T-helper 17 cell (primary cell): ENCODE results near the gene PANK2. TPM values are rescaled to one million over a fixed set of nuclear protein-coding genes. Genes with fewer than 3 reads are reported as not detected.
A peak's percentile ranks its signal among the peaks of the same experiment; 100 is the strongest.

Experiments used
- ATAC-seq: fragments of 150-1000 bp; cut with Tn5 transposase; 2 replicates; pipeline ENCODE4 v1.10.0; 2021; ENCODE audit warnings: mild to moderate bottlenecking, moderate library complexity
- DNase-seq, 3 donors: peaks; one replicate each; pipeline versions ENCODE4 v3.0.0 to v3.0.0-alpha.2; 2020 to 2021
- H3K9me3 ChIP-seq: one replicate; pipeline ENCODE4 v1.7.0; 2013; ENCODE audit warnings: low read length, mild to moderate bottlenecking; ENCODE audit not compliant: control insufficient read depth, poor library complexity, severe bottlenecking
- H3K27ac Mint-ChIP-seq: one replicate; pipeline ENCODE4 v1.8.0; 2022; ENCODE audit warnings: mild to moderate bottlenecking, moderate library complexity, mixed read lengths
- H3K27me3 Mint-ChIP-seq: one replicate; pipeline ENCODE4 v1.8.0; 2022; ENCODE audit warnings: mixed read lengths
- H3K36me3 Mint-ChIP-seq: one replicate; pipeline ENCODE4 v1.8.0; 2022; ENCODE audit warnings: low read depth, mixed read lengths
- H3K4me1 Mint-ChIP-seq: one replicate; pipeline ENCODE4 v1.8.0; 2022; ENCODE audit warnings: mild to moderate bottlenecking, mixed read lengths
- H3K4me3 Mint-ChIP-seq: one replicate; pipeline ENCODE4 v1.8.0; 2022; ENCODE audit warnings: mild to moderate bottlenecking, moderate library complexity, mixed read lengths
- total RNA-seq, 4 donors: library from RNA in 2 of 4; stranded (reverse) in 2 of 4; gene quantifications; one replicate each; pipeline ENCODE4 v1.2.3 and lab custom pipeline; 2022 to 2026

PANK2 gene
- total RNA-seq, 2 donors from 2014 or later, result 47.2 to 53.0 TPM

DNA sequence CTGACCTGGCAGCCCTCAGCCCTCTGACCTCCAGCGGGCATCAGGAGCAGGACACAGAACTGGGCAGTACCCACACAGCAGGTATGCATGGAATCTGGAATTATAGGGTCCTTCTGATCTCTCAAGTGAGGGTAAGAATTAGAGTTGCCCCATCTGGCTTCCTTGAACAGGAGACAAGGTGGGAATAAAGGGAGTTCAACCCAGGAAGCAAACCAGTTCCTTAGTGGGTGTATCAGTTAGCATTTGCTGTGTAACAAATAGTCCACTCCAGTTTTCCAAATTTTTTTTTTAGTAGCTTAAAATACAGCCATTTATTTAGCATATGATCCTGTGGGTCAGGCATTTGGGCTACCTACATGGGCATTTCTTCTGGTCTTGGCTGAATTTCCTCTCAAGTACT is 26.9 kb upstream of the PANK2 start:
- DNase-seq (no peak), ATAC-seq (no peak)
- Mint-ChIP-seq H3K36me3 (peaks cover 13% of the 10 kb centered on the region), H3K27me3 (no peaks in the 10 kb centered on the region), H3K27ac (peak overlapping the region; percentile 16), H3K4me3 (no peak overlapping the region), H3K4me1 (peaks cover 4% of the 10 kb centered on the region)
- no peaks in the 10 kb centered on the region for H3K9me3 ChIP-seq

- Mint-ChIP-seq H3K27me3 (no peaks in the 10 kb centered on the region), H3K4me3 (no peak overlapping the region), H3K4me1 (peaks cover 4% of the 10 kb centered on the region), H3K27ac (peak overlapping the region; percentile 39), H3K36me3 (peaks cover 10% of the 10 kb centered on the region)
- ATAC-seq, result no peak
- DNase-seq, result no peak
- no peaks in the 10 kb centered on the region for H3K9me3 ChIP-seq
These were observed 25.9 kb upstream of the PANK2 start for GRCh38 chr20:3863317-3863716.

GRCh38 chr20:3864518-3864917 is 24.7 kb upstream of the PANK2 start:
- peaks cover 10% of the 10 kb centered on the region for H3K36me3 Mint-ChIP-seq

GRCh38 chr20:3865152-3865886 is 23.9 kb upstream of the PANK2 start:
- H3K9me3 ChIP-seq, result no peaks in the 10 kb centered on the region
- Mint-ChIP-seq H3K4me3 (no peak overlapping the region), H3K27ac (peak overlapping the region; percentile 43), H3K4me1 (peaks cover 4% of the 10 kb centered on the region), H3K36me3 (peaks cover 10% of the 10 kb centered on the region), H3K27me3 (no peaks in the 10 kb centered on the region)
- ATAC-seq (no peak), DNase-seq (no peak)

More at GRCh38 chr20:3864518-3864917, 24.7 kb upstream of the PANK2 start:
- Mint-ChIP-seq H3K27ac (peak overlapping the region; percentile 43), H3K4me3 (no peak overlapping the region), H3K27me3 (no peaks in the 10 kb centered on the region), H3K4me1 (peaks cover 4% of the 10 kb centered on the region)
- DNase-seq, result no peak
- ATAC-seq, result no peak
- no peaks in the 10 kb centered on the region for H3K9me3 ChIP-seq

DNA sequence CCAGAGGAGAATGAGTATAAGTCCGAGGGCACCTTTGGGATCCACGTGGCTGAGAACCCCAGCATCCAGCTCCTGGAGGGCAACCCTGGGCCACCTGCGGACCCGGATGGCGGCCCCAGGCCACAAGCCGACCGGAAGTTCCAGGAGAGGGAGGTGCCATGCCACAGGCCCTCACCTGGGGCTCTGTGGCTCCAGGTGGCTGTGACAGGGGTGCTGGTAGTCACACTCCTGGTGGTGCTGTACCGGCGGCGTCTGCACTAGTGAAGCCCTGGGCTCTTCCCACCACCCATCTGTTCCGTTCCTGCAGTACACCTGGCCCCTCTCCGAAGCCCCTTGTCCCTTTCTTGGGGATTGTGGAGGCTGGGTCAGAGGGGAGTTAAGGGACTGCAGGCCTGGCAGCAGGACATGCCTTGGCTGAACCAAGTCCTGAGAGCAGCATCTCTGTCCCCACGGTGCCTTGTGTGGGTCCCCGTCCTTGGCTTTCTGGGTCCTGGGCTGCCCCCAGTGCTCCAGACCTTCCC is 23.2 kb upstream of the PANK2 start:
- Mint-ChIP-seq H3K4me1 (peaks cover 4% of the 10 kb centered on the region), H3K27ac (no peak overlapping the region), H3K36me3 (peaks cover 10% of the 10 kb centered on the region)

DNA sequence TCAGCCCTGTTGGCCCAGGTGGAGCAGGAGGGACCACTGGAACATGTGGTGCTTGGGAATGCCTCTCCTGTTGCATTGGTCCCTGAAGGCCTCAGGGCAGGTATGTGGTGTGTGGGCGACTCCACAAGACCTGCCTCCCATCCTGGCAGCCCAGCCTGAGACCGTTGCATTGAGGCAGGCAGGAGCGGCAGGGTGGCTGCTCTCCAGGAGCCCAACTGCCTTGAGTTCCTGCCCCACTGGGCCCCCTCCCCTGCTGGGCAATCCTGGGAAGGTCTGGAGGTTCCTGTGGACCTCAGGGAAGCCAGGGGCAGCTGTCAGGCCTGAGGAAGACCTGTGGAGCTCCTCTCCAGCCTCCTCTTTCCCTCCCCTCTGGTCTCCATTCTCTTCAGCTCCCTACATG is 22.7 kb upstream of the PANK2 start:
- H3K9me3 ChIP-seq, result no peaks in the 10 kb centered on the region
- H3K4me1 Mint-ChIP-seq, result peaks cover 2% of the 10 kb centered on the region
- H3K36me3 Mint-ChIP-seq, result peaks cover 7% of the 10 kb centered on the region
- ATAC-seq, result no peak
- no peaks in the 10 kb centered on the region for H3K27me3 Mint-ChIP-seq
- no peak for DNase-seq
- no peak overlapping the region for H3K4me3 Mint-ChIP-seq
- H3K27ac Mint-ChIP-seq, result peak overlapping the region; percentile 37

More for the DNA sequence above, 23.2 kb upstream of the PANK2 start:
- no peak for DNase-seq
- Mint-ChIP-seq H3K4me3 (no peak overlapping the region), H3K27me3 (no peaks in the 10 kb centered on the region)
- no peaks in the 10 kb centered on the region for H3K9me3 ChIP-seq
- ATAC-seq, result no peak

DNA sequence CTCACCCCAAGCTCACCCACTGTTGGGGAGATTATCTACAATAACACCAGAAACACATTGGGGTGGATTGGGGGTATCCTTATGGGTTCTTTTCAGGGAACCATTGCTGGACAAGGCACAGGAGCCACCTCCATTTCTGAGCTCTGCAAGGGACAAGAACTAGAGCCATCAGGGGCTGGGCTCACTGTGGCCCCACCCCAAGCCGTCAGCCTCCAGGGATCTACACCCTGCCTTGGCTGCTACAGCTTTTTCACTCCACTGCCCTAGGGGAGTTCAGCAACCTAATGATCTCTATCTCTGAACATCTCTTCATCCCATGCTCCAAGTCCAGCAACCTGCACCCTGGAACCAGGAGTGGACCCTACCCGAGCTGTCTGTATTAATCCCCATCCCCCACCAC is 21.4 kb upstream of the PANK2 start:
- ATAC-seq, result no peak
- Mint-ChIP-seq H3K4me3 (no peak overlapping the region), H3K4me1 (peaks cover 2% of the 10 kb centered on the region), H3K36me3 (peaks cover 4% of the 10 kb centered on the region), H3K27me3 (no peaks in the 10 kb centered on the region), H3K27ac (peak overlapping the region; percentile 21)
- H3K9me3 ChIP-seq, result no peaks in the 10 kb centered on the region
- DNase-seq, result no peak

DNA sequence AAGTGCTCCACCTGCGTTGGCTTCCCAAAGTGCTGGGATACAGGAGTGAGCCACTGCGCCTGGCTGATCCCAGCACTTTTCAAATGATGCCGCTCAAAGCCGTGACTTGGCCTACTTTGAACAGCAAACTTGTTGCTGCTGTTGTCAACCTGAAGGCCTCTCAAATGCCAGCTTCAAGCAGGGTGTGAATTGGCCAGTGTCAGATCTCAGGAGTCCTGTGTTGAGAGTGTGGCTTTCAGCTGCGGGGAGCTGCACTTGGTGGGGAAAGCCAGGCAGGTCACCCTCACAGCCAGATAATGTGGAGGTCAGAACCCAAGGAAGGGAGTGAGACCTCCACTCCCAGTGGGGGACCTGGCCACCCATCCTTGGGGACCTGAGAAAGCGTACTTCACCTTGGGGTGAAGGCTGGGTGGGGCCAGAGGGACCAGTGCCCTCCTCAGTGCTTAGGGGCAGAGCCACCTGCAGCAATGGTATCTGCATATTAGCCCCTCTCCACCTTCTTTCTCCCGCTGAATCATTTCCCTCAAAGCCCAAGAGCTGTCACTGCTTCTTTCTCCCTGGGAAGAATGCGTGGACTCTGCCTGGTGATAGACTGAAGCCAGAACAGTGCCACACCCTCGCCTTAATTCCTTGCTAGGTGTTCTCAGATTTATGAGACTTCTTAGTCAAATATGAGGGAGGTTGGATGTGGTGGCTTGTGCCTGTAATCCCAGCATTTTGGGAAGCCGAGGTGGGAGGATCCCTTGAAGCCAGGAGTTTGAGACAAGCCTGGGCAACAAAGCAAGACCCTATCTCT is 19.1 kb upstream of the PANK2 start:
- H3K36me3 Mint-ChIP-seq, result no peaks in the 10 kb centered on the region
- H3K27me3 Mint-ChIP-seq, result no peaks in the 10 kb centered on the region
- peaks cover 6% of the 10 kb centered on the region for H3K4me1 Mint-ChIP-seq
- DNase-seq (no peak), ATAC-seq (no peak)
- no peak overlapping the region for H3K27ac Mint-ChIP-seq
- no peaks in the 10 kb centered on the region for H3K9me3 ChIP-seq
- H3K4me3 Mint-ChIP-seq, result no peak overlapping the region

DNA sequence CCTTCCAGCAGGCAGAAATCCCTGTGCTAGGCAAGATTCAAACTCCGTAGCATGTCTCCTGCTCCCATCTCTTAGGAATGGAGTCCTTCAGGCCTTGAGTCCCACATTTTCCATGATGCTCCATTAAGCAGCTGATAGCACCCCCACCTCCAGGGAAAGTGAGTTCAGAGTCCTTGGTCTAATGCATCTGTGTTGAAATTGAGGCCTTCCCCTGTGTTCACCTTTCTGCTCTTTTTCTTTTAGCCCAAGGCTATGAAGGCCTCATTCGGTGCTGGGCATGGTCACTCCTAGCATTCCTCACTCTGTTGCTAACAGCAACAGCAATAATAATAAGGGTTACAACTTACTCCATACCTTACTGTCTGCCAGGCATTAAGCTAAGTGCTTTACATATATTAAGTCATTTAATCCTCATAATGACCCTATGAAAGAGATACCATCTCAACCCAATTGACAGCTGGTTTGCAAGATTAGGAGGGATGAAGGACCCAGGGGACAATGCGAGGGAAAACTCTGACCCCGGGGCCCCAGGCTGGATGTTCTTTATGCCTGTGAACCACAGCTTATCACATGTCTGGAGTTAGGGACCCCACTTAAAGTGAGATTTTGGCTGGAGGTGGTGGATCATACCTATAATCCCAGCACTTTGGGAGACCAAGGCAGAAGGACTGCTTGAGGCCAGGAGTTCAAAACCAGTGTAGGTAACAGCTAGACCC is 17.5 kb upstream of the PANK2 start:
- ATAC-seq, result no peak

DNA sequence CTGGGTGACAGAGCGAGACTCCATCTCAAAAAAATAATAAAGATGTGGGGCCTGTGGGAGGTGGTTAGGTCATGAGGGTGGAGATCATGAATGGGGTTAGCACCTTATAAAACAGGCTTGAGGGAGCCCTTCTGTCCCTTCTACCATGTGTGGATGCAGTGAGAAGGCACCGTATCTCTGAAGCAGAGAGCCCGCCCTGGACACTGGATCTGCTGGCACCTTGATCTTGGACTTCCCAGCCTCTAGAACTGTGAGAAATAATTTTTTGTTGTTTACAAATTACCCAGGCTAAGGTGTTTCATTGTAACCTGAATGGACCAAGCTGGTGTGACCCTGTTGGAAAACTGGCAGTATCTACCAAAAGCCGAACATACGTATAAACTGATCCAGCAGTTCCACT is 15.7 kb upstream of the PANK2 start:
- H3K4me3 Mint-ChIP-seq, result no peak overlapping the region
- ATAC-seq (no peak), DNase-seq (no peak)
- H3K27ac Mint-ChIP-seq, result no peak overlapping the region
- H3K4me1 Mint-ChIP-seq, result peaks cover 9% of the 10 kb centered on the region
- H3K27me3 Mint-ChIP-seq, result no peaks in the 10 kb centered on the region
- no peaks in the 10 kb centered on the region for H3K9me3 ChIP-seq
- H3K36me3 Mint-ChIP-seq, result no peaks in the 10 kb centered on the region

More for the DNA sequence above, 17.5 kb upstream of the PANK2 start:
- Mint-ChIP-seq H3K4me1 (peaks cover 7% of the 10 kb centered on the region), H3K27ac (no peak overlapping the region), H3K4me3 (no peak overlapping the region), H3K27me3 (no peaks in the 10 kb centered on the region), H3K36me3 (no peaks in the 10 kb centered on the region)
- DNase-seq, result no peak
- no peaks in the 10 kb centered on the region for H3K9me3 ChIP-seq

DNA sequence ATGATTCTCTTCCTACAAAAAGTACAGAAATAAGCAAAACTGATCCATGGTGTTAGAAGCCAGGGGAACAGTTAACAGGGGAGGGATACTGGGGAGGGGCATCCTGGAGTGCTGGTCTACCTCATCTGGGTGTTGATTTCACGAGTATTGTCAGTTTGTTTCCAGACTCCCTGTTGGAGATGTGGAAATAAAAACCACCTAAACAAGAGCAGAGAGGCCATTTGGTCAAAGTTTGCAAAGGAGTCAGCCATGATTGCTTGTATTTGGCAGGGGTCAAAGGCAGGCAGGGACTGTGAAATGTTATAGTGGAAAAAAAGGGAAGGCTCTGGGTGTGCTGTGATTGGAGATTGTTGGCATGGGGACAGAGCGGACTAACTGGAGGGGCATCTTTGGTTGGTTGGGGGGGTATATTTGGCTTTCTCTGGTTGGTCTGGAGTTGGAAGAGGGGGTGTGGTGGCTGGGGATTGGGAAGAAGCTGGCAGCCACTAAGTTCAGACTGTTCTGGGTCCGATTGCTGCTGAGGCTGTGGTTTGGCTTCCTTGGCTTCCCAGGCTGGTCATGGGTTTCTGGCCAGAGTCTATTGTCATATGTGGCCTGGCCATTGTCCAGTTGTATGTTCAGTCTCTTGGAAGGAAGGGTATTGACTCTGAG is 14.9 kb upstream of the PANK2 start:
- Mint-ChIP-seq H3K27ac (no peak overlapping the region), H3K36me3 (no peaks in the 10 kb centered on the region), H3K27me3 (no peaks in the 10 kb centered on the region), H3K4me3 (no peak overlapping the region), H3K4me1 (peaks cover 10% of the 10 kb centered on the region)
- DNase-seq (no peak), ATAC-seq (no peak)
- no peaks in the 10 kb centered on the region for H3K9me3 ChIP-seq

DNA sequence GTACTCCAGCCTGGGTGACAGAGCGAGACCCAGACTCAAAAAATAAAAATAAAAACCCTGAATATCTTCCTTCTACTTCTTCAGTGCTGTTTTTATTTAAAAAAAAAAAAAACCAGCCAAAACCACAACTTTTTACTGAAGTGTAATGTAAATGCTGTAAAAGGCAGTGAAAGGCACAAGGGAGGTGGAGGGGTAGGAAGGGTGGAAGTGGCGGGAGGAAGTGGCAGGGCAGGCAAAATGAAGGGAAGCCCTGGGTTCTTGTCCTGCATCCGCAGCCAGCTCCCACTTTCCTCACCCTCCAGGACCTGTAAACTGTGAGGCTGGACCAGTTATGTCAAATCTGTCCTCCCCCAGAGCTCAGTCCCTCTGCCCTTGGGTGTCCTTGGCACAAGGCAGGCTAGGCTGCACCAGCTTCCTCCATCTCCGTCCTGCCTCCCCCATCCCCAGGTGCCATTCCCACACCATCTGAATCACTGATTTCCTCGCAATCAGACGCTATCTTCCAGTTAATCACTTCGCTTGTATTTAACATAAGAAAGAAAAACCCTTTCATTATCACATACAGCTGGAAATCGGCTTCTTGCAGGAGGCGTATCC is 13.7 kb upstream of the PANK2 start:
- no peak for ATAC-seq
- peak overlapping the region; percentile 19 for H3K27ac Mint-ChIP-seq
- peaks cover 10% of the 10 kb centered on the region for H3K4me1 Mint-ChIP-seq
- H3K36me3 Mint-ChIP-seq, result no peaks in the 10 kb centered on the region
- no peak overlapping the region for H3K4me3 Mint-ChIP-seq
- H3K27me3 Mint-ChIP-seq, result no peaks in the 10 kb centered on the region
- no peak for DNase-seq
- no peaks in the 10 kb centered on the region for H3K9me3 ChIP-seq
